ENCODE data around the gene COX6A1.
"Not testable (repeated sequence)": the region's sequence is repeated elsewhere in the genome, so short reads cannot be mapped to it uniquely, and the experiment has no call there.

The COX6A1 gene

GRCh38 chr12:120485961-120486881 is 48.3 kb downstream of the COX6A1 start:
- Histone ChIP-seq H3K27me3 (ENCODE audit: control insufficient read depth, low read length) (no peaks in the 10 kb centered on the region), H3K4me1 (ENCODE audit: control insufficient read depth, low read length) (peaks cover 34% of the 10 kb centered on the region), H3F3A (ENCODE audit: control insufficient read depth, insufficient read depth) (peaks cover 5% of the 10 kb centered on the region), H3K9me3 (ENCODE audit: control insufficient read depth, insufficient read depth, low read length) (no peaks in the 10 kb centered on the region), H3K36me3 (ENCODE audit: control insufficient read depth, low read length) (peaks cover 4% of the 10 kb centered on the region; the same call in 1 of the 2 replicates), H3K9me2 (replicated peaks; ENCODE audit: control insufficient read depth, low read length) (no peaks in the 10 kb centered on the region), H3K79me2 (ENCODE audit: control insufficient read depth, low read length) (no peaks in the 10 kb centered on the region), H4K20me1 (ENCODE audit: control insufficient read depth, insufficient read depth, low read depth, low read length) (no peaks in the 10 kb centered on the region), H3K4me2 (ENCODE audit: low read length) (peak overlapping the region; percentile 46), H3K27ac (ENCODE audit: low read depth, low read length) (peak overlapping the region; percentile 46), H3K4me3 (ENCODE audit: low read length) (peak overlapping the region; percentile 26; the same call in 1 of the 2 replicates)
- TF ChIP-seq EZH2phosphoT487 (IDR thresholded peaks at IDR 0.05; ENCODE audit: borderline replicate concordance, low read length) (no peak), CTCF (IDR thresholded peaks at IDR 0.05; ENCODE audit: low read depth, low read length, poor library complexity, severe bottlenecking) (no peak)

GRCh38 chr12:120487552-120487951 is 49.6 kb downstream of the COX6A1 start:
- not testable (repeated sequence) for H3K27me3 ChIP-seq (ENCODE audit: control insufficient read depth, low read length); H3K4me3 ChIP-seq (ENCODE audit: low read length); H3K36me3 ChIP-seq (ENCODE audit: control insufficient read depth, low read length); H3K9me3 ChIP-seq (ENCODE audit: control insufficient read depth, insufficient read depth, low read length); H3K9me2 ChIP-seq (replicated peaks; ENCODE audit: control insufficient read depth, low read length); H3F3A ChIP-seq (ENCODE audit: control insufficient read depth, insufficient read depth); H3K27ac ChIP-seq (ENCODE audit: low read depth, low read length); H3K4me2 ChIP-seq (ENCODE audit: low read length); H3K79me2 ChIP-seq (ENCODE audit: control insufficient read depth, low read length); H4K20me1 ChIP-seq (ENCODE audit: control insufficient read depth, insufficient read depth, low read depth, low read length)
- peaks cover 34% of the 10 kb centered on the region for H3K4me1 ChIP-seq (ENCODE audit: control insufficient read depth, low read length)

- no peak for TF ChIP-seq EZH2phosphoT487 (IDR thresholded peaks at IDR 0.05; ENCODE audit: borderline replicate concordance, low read length)
- no peak for TF ChIP-seq CTCF (IDR thresholded peaks at IDR 0.05; ENCODE audit: low read depth, low read length, poor library complexity, severe bottlenecking)
- Histone ChIP-seq H3K9me3 (ENCODE audit: control insufficient read depth, insufficient read depth, low read length) (no peaks in the 10 kb centered on the region), H3K4me3 (ENCODE audit: low read length) (no peak overlapping the region), H3K9me2 (replicated peaks; ENCODE audit: control insufficient read depth, low read length) (no peaks in the 10 kb centered on the region), H3K4me2 (ENCODE audit: low read length) (no peak overlapping the region), H3K4me1 (ENCODE audit: control insufficient read depth, low read length) (peaks cover 34% of the 10 kb centered on the region), H3K36me3 (ENCODE audit: control insufficient read depth, low read length) (peaks cover 10% of the 10 kb centered on the region; the same call in 1 of the 2 replicates), H4K20me1 (ENCODE audit: control insufficient read depth, insufficient read depth, low read depth, low read length) (no peaks in the 10 kb centered on the region), H3F3A (ENCODE audit: control insufficient read depth, insufficient read depth) (peaks cover 7% of the 10 kb centered on the region), H3K79me2 (ENCODE audit: control insufficient read depth, low read length) (no peaks in the 10 kb centered on the region), H3K27me3 (ENCODE audit: control insufficient read depth, low read length) (no peaks in the 10 kb centered on the region), H3K27ac (ENCODE audit: low read depth, low read length) (no peak overlapping the region)
Measured at GRCh38 chr12:120488057-120488640, 50.2 kb downstream of the COX6A1 start.

- Histone ChIP-seq H3K27me3 (ENCODE audit: control insufficient read depth, low read length) (no peaks in the 10 kb centered on the region), H4K20me1 (ENCODE audit: control insufficient read depth, insufficient read depth, low read depth, low read length) (no peaks in the 10 kb centered on the region), H3K27ac (ENCODE audit: low read depth, low read length) (no peak overlapping the region), H3K4me2 (ENCODE audit: low read length) (no peak overlapping the region), H3K9me3 (ENCODE audit: control insufficient read depth, insufficient read depth, low read length) (no peaks in the 10 kb centered on the region), H3K4me1 (ENCODE audit: control insufficient read depth, low read length) (peaks cover 27% of the 10 kb centered on the region), H3K9me2 (replicated peaks; ENCODE audit: control insufficient read depth, low read length) (no peaks in the 10 kb centered on the region), H3F3A (ENCODE audit: control insufficient read depth, insufficient read depth) (peaks cover 7% of the 10 kb centered on the region), H3K79me2 (ENCODE audit: control insufficient read depth, low read length) (no peaks in the 10 kb centered on the region), H3K4me3 (ENCODE audit: low read length) (no peak overlapping the region), H3K36me3 (ENCODE audit: control insufficient read depth, low read length) (peaks cover 10% of the 10 kb centered on the region; the same call in 1 of the 2 replicates)
- TF ChIP-seq CTCF (IDR thresholded peaks at IDR 0.05; ENCODE audit: low read depth, low read length, poor library complexity, severe bottlenecking) (no peak), EZH2phosphoT487 (IDR thresholded peaks at IDR 0.05; ENCODE audit: borderline replicate concordance, low read length) (no peak)
Measured at GRCh38 chr12:120489018-120489417, 51.1 kb downstream of the COX6A1 start.
